GM12878 (cell line): ENCODE measurements around the gene PKP3. TPM values are rescaled to one million over a fixed set of nuclear protein-coding genes. Genes with fewer than 3 reads are reported as not detected.
A peak's percentile ranks its signal among the peaks of the same experiment; 100 is the strongest.

Source experiments
- ATAC-seq: fragments of 200-7000 bp; cut with Tn5 transposase; 3 replicates; pipeline ENCODE4 v1.9.1; 2020; ENCODE audit warnings: mild to moderate bottlenecking, moderate library complexity
- BruUV-seq: library from RNA; stranded (reverse); fragments of 400-500 nt; replicated peaks from 2 replicates; lab custom pipeline; 2021; lab: Mats Ljungman, UMichigan
- CTCF ChIA-PET: fragments of 300-600 bp; sonication (Branson Sonifier 250); formaldehyde crosslinking; extraction: SDS; loops from one replicate; lab custom pipeline; 2021; ENCODE audit warnings: inconsistent platforms; lab: Yijun Ruan, JAX
- POLR2A ChIA-PET: fragments of 350-600 bp; formaldehyde crosslinking; extraction: SDS; loops from one replicate; lab custom pipeline; 2021; ENCODE audit warnings: inconsistent platforms; lab: Charles Lee
- RAD21 ChIA-PET: fragments of 300-600 bp; sonication (Branson Sonifier 250); formaldehyde crosslinking; loops from one replicate; lab custom pipeline; 2023; ENCODE audit warnings: antibody characterized with exemption; ENCODE audit not compliant: unreplicated experiment; lab: Charles Lee
- SMC1A ChIA-PET: fragments of 300-600 bp; sonication (Branson Sonifier 250); formaldehyde crosslinking; loops from one replicate; lab custom pipeline; 2023; ENCODE audit not compliant: unreplicated experiment, uncharacterized antibody; lab: Charles Lee
- DNase-seq: peaks from one replicate; pipeline ENCODE4 v3.0.0-alpha.2; 2011; ENCODE audit warnings: low read depth, low spot score
- FAIRE-seq: peaks from 3 replicates; lab custom pipeline; 2011; peaks lifted over from hg19 to GRCh38; lab: Jason Lieb, UNC
- H2AFZ ChIP-seq: 2 replicates; pipeline ENCODE4 v1.6.0; 2011; ENCODE audit warnings: low read depth, low read length, control low read depth; ENCODE audit not compliant: control insufficient read depth
- H3K27ac ChIP-seq: 2 replicates; pipeline ENCODE4 v1.5.1; 2011; ENCODE audit warnings: control low read depth; ENCODE audit not compliant: control insufficient read depth, insufficient read depth
- H3K27me3 ChIP-seq, 2 experiments: replicated peaks in 1 of 2; 2 replicates each; pipeline versions ENCODE4 v1.6.0 to v1.6.1; 2011; ENCODE audit warnings: low read length in 1 of 2; ENCODE audit not compliant: control insufficient read depth in 2 of 2, insufficient read depth in 2 of 2
- H3K36me3 ChIP-seq, 2 experiments: 2 replicates each; pipeline ENCODE4 v1.5.1; 2011; ENCODE audit warnings: low read length in 1 of 2; ENCODE audit not compliant: control insufficient read depth in 2 of 2, insufficient read depth in 2 of 2
- H3K4me1 ChIP-seq: 2 replicates; pipeline ENCODE4 v1.6.1; 2011; ENCODE audit warnings: mild to moderate bottlenecking, low read length, moderate library complexity, mixed read lengths; ENCODE audit not compliant: control insufficient read depth, insufficient read depth
- H3K4me2 ChIP-seq: 2 replicates; pipeline ENCODE4 v1.6.0; 2011; ENCODE audit warnings: control low read depth; ENCODE audit not compliant: control insufficient read depth, insufficient read depth
- H3K4me3 ChIP-seq: fragments of 200-600 bp; sonication (generic); 2 replicates; pipeline ENCODE4 v1.5.1; 2016
- H3K79me2 ChIP-seq: 2 replicates; pipeline ENCODE4 v1.6.0; 2011; ENCODE audit warnings: low read length; ENCODE audit not compliant: control insufficient read depth, insufficient read depth
- H3K9ac ChIP-seq: 2 replicates; pipeline ENCODE4 v1.8.0; 2011; ENCODE audit warnings: low read length, control low read depth, mixed read lengths; ENCODE audit not compliant: control insufficient read depth, insufficient read depth
- H3K9me3 ChIP-seq: replicated peaks from 3 replicates; pipeline ENCODE4 v1.5.1; 2011; ENCODE audit warnings: mild to moderate bottlenecking, low read length; ENCODE audit not compliant: control insufficient read depth, insufficient read depth
- H4K20me1 ChIP-seq: 2 replicates; pipeline ENCODE4 v1.6.0; 2011; ENCODE audit not compliant: control insufficient read depth, insufficient read depth
- CHD4 ChIP-seq: fragments of 200-600 bp; sonication (generic); IDR thresholded peaks from 2 replicates; pipeline ENCODE4 v1.6.1; 2016; ENCODE audit warnings: mild to moderate bottlenecking
- GABPA ChIP-seq: IDR thresholded peaks from 2 replicates; pipeline ENCODE4 v1.6.1; 2014; ENCODE audit warnings: antibody characterized with exemption, low read depth, mild to moderate bottlenecking, inconsistent platforms
- NR2C1 ChIP-seq: fragments of 450-650 bp; IDR thresholded peaks from 2 replicates; pipeline ENCODE4 v1.6.1; 2017; ENCODE audit warnings: antibody characterized with exemption, mild to moderate bottlenecking, moderate library complexity
- NR2F1 ChIP-seq: fragments of 450-650 bp; conservative IDR thresholded peaks from 2 replicates; pipeline ENCODE4 v1.6.1; 2017; ENCODE audit warnings: mild to moderate bottlenecking
- POLR2A ChIP-seq: IDR thresholded peaks from 2 replicates; pipeline ENCODE4 v1.6.1; 2011; ENCODE audit warnings: low read depth, mild to moderate bottlenecking, low read length
- YY1 ChIP-seq: IDR thresholded peaks from 2 replicates; pipeline ENCODE4 v1.6.1; 2011; ENCODE audit warnings: low read depth, mild to moderate bottlenecking, low read length
- WGBS: methylation state at CpG from one replicate; pipeline ENCODE4 v1.1.6; 2016; ENCODE audit warnings: low lambda C conversion rate; ENCODE audit not compliant: insufficient replicate concordance, insufficient coverage; ENCODE audit errors: missing lambda C conversion rate; 5-methylcytosine and 5-hydroxymethylcytosine counted together
- in situ Hi-C: fragments of 300-500 bp; cut with MboI; formaldehyde crosslinking; loops from 9 replicates; pipeline ENCODE4 v1.14.3; 2018; ENCODE audit warnings: mixed read lengths
- intact Hi-C: fragments of 100-400 bp; cut with micrococcal nuclease; formaldehyde crosslinking; loops from one replicate; pipeline ENCODE4 v1.14.2; 2022; ENCODE audit not compliant: unreplicated experiment
- polyA plus RNA-seq, 11 experiments: library from polyadenylated mRNA; depleted of rRNA in 4 of 11; unstranded in 6 of 11; stranded (reverse) in 5 of 11; fragments of >200 nt; fragmentation: Nextera tagmentation in 4 of 11; fragmentation: Illumina TruSeq in 1 of 11; extraction: Ambion mirVana in 4 of 11; extraction: Trizol in 1 of 11; gene quantifications; 1 replicate in 1 of 11; 2 replicates in 10 of 11; pipeline versions ENCODE4 v1.2.1 to v1.2.3, GENCODE V29; 2011 to 2016; ENCODE audit warnings: inconsistent platforms in 2 of 11, missing spikeins in 2 of 11, low read depth in 1 of 11
- total RNA-seq, 4 experiments: library from RNA; depleted of rRNA in 3 of 4; stranded (reverse); fragments of >200 nt in 3 of 4; fragmentation: Illumina TruSeq in 1 of 4; extraction: Trizol in 1 of 4; gene quantifications; 2 replicates each; pipeline versions ENCODE4 v1.2.1 to v1.2.3, GENCODE V29; 2013 to 2021
- TF ChIP-seq, protein P1 (sequence below): fragments of 450-650 bp; IDR thresholded peaks from 2 replicates; pipeline ENCODE4 v1.6.1; 2017; ENCODE audit warnings: antibody characterized with exemption, mild to moderate bottlenecking, moderate library complexity
- TF ChIP-seq, protein P2 (sequence below): fragments of 450-650 bp; IDR thresholded peaks from 2 replicates; pipeline ENCODE4 v1.6.1; 2017; ENCODE audit warnings: borderline replicate concordance

Gene PKP3
- total and polyA plus RNA-seq, 10 of the 15 experiments (the other 5 are each of a cell fraction or from before 2014, with no cell fraction given), result 0.45 to 0.90 TPM; not detected in 8

- 74% methylated on average over 28 of the region's 30 CpGs for WGBS
- no peaks in the 10 kb centered on the region for H3K79me2 ChIP-seq
- no peaks in the 10 kb centered on the region for H3K9me3 ChIP-seq
- no peak overlapping the region for H3K9ac ChIP-seq
- no peaks in the 10 kb centered on the region for H3K36me3 ChIP-seq
- intact Hi-C loops, result no loop called here
- ChIA-PET RAD21 (no interaction called here), POLR2A (no interaction called here), SMC1A (no interaction called here), CTCF (no interaction called here)
- H2AFZ ChIP-seq, result no peak overlapping the region
- H3K4me3 ChIP-seq, result no peak overlapping the region
- peaks cover 8% of the 10 kb centered on the region for H3K4me1 ChIP-seq
- DNase-seq (no peak), FAIRE-seq (no peak), ATAC-seq (no peak)
- TF ChIP-seq GABPA, result no peak
- peak; percentile 43; the same call in 1 of the 2 replicates for TF ChIP-seq NR2F1
- TF ChIP-seq, protein P1, sequence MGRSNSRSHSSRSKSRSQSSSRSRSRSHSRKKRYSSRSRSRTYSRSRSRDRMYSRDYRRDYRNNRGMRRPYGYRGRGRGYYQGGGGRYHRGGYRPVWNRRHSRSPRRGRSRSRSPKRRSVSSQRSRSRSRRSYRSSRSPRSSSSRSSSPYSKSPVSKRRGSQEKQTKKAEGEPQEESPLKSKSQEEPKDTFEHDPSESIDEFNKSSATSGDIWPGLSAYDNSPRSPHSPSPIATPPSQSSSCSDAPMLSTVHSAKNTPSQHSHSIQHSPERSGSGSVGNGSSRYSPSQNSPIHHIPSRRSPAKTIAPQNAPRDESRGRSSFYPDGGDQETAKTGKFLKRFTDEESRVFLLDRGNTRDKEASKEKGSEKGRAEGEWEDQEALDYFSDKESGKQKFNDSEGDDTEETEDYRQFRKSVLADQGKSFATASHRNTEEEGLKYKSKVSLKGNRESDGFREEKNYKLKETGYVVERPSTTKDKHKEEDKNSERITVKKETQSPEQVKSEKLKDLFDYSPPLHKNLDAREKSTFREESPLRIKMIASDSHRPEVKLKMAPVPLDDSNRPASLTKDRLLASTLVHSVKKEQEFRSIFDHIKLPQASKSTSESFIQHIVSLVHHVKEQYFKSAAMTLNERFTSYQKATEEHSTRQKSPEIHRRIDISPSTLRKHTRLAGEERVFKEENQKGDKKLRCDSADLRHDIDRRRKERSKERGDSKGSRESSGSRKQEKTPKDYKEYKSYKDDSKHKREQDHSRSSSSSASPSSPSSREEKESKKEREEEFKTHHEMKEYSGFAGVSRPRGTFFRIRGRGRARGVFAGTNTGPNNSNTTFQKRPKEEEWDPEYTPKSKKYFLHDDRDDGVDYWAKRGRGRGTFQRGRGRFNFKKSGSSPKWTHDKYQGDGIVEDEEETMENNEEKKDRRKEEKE, result no peak
- TF ChIP-seq POLR2A, result 0 out of 2 replicates have a peak, but pooled peaks have one; percentile 37
- TF ChIP-seq CHD4, result no peak
- TF ChIP-seq NR2C1, result peak; percentile 64; the same call in 1 of the 2 replicates
- no peak for TF ChIP-seq YY1
- TF ChIP-seq, protein P2, sequence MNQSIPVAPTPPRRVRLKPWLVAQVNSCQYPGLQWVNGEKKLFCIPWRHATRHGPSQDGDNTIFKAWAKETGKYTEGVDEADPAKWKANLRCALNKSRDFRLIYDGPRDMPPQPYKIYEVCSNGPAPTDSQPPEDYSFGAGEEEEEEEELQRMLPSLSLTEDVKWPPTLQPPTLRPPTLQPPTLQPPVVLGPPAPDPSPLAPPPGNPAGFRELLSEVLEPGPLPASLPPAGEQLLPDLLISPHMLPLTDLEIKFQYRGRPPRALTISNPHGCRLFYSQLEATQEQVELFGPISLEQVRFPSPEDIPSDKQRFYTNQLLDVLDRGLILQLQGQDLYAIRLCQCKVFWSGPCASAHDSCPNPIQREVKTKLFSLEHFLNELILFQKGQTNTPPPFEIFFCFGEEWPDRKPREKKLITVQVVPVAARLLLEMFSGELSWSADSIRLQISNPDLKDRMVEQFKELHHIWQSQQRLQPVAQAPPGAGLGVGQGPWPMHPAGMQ, result no peak
- in situ Hi-C loops, result no loop called here
- no peaks in the 10 kb centered on the region for H3K27me3 ChIP-seq
- BruUV-seq, result TSS peak; percentile 73
- H4K20me1 ChIP-seq, result no peaks in the 10 kb centered on the region
- no peak overlapping the region for H3K4me2 ChIP-seq
- H3K27ac ChIP-seq, result no peak overlapping the region
These were observed 24.6 kb downstream of the PKP3 start for GRCh38 chr11:418343-419247.
